ENCODE data around the gene OTULIN.

DNA sequence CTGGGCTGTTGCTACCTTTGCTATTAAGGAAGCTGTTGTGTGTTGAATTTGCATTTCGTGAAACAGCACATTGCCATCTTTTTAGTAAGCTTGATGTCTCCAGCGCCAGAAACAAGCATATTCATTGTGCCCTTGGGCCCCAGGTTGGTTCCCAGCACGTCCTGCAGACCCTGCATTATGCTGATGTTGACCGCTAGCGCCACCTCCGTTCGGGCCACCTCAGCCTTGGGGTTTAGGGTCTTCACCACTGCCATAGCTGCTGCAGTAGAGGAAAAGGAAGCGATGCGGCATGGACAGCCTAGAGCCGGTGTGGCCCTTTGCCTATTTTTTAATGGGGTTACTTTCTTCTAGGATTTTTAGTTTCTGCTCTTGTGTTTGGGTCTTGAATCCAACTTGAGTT lies 23.8 kb upstream of the OTULIN start:
- TF ChIP-seq, protein P1, sequence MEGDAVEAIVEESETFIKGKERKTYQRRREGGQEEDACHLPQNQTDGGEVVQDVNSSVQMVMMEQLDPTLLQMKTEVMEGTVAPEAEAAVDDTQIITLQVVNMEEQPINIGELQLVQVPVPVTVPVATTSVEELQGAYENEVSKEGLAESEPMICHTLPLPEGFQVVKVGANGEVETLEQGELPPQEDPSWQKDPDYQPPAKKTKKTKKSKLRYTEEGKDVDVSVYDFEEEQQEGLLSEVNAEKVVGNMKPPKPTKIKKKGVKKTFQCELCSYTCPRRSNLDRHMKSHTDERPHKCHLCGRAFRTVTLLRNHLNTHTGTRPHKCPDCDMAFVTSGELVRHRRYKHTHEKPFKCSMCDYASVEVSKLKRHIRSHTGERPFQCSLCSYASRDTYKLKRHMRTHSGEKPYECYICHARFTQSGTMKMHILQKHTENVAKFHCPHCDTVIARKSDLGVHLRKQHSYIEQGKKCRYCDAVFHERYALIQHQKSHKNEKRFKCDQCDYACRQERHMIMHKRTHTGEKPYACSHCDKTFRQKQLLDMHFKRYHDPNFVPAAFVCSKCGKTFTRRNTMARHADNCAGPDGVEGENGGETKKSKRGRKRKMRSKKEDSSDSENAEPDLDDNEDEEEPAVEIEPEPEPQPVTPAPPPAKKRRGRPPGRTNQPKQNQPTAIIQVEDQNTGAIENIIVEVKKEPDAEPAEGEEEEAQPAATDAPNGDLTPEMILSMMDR (IDR thresholded peaks at IDR 0.05): no peak
- TF ChIP-seq EP300 (IDR thresholded peaks at IDR 0.05) (no peak), POLR2AphosphoS5 (IDR thresholded peaks at IDR 0.05) (no peak)
